ENCODE measurements around the gene BARX2.

Gene BARX2

DNA sequence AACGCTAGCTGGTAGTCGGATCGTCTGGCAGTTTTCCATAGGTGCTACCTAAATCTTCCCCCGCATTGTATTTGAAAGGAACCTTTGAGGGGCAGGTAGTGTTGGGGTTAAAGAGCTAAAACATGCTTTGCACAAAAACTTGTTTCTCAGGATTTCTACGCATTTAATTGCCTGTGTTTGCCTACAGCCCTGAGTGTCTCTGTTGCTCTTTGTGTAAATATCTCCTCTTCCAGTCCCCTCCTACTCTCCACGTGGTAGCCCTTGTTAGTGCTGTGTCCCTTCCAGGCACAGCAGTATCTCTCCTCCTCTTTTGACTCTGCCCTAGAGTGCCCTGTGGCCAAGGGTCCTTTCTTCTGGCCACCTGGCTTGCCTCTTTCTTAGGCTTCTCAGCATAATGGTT, 81.7 kb downstream of the BARX2 start:
- Histone ChIP-seq H2BK120ac (ENCODE audit: insufficient read depth, low read length, poor library complexity) (peak overlapping the region; percentile 94), H2AFZ (ENCODE audit: insufficient read depth, low read length, poor library complexity) (peak overlapping the region; percentile 23), H3K9me3 (ENCODE audit: insufficient read depth, low read depth, low read length) (no peaks in the 10 kb centered on the region), H3K4me2 (ENCODE audit: low read length) (peak overlapping the region; percentile 23), H3K79me2 (ENCODE audit: control insufficient read depth, insufficient read depth, low read length, poor library complexity) (no peaks in the 10 kb centered on the region), H2AK5ac (ENCODE audit: low read length) (peak overlapping the region; percentile 94), H3K4ac (ENCODE audit: low read depth, low read length) (peak overlapping the region; percentile 57), H2BK12ac (ENCODE audit: low read length) (peak overlapping the region; percentile 93), H3K79me1 (ENCODE audit: low read length) (peaks cover 38% of the 10 kb centered on the region), H3K4me1 (ENCODE audit: control insufficient read depth in 1 of 2, insufficient read depth in 2 of 2, low read length in 2 of 2) (peaks cover 32 to 44% of the 10 kb centered on the region in 2 experiments), H3K18ac (ENCODE audit: low read length) (peak overlapping the region; percentile 86), H3K4me3 (ENCODE audit: low read depth, low read length) (no peak overlapping the region), H3K9ac (ENCODE audit: low read length) (peak overlapping the region; percentile 14), H2BK5ac (ENCODE audit: low read depth, low read length, poor library complexity) (peak overlapping the region; percentile 87), H3K14ac (ENCODE audit: low read length) (peak overlapping the region; percentile 85), H3K23ac (ENCODE audit: low read length) (no peak overlapping the region), H4K12ac (ENCODE audit: low read depth, low read length) (no peak overlapping the region), H3K27ac (ENCODE audit: low read depth, low read length) (peak overlapping the region; percentile 70), H3K27me3 (ENCODE audit: insufficient read depth, low read length) (no peaks in the 10 kb centered on the region), H4K8ac (ENCODE audit: low read depth, low read length) (peak overlapping the region; percentile 68), H3K36me3 (ENCODE audit: control insufficient read depth in 1 of 2, insufficient read depth in 2 of 2, low read length in 2 of 2) (peaks cover 0 to under 1% of the 10 kb centered on the region in 2 experiments), H4K91ac (ENCODE audit: low read depth, low read length) (peak overlapping the region; percentile 94)
- WGBS (ENCODE audit: extremely low coverage, insufficient coverage, insufficient read length) = no CpG with 5 or more reads among the region's 6 CpGs
- DNase-seq = peak; percentile 35 to 48

DNA sequence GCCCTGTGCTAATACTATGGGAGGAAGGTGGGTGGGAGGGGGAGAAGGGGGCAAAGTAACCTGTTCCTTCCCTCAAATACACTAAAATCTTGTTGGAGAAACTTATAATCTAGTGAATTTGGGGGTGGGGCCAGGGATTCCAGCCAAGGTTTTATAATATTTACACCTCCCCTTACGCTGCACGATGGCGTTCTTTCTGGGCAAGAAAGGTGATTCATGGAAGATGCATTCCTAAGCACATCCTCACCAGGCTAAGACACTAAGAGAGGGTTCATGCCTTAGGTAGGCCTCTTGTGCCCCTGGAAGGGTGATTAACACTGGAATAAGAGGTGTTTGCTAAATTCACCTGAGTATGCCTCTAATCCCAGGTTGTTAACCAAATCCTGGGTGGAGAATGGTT, 82.6 kb downstream of the BARX2 start:
- no peak overlapping the region for H2BK120ac ChIP-seq (ENCODE audit: insufficient read depth, low read length, poor library complexity)
- peaks cover 38% of the 10 kb centered on the region for H3K79me1 ChIP-seq (ENCODE audit: low read length)
- no peak overlapping the region for H2BK5ac ChIP-seq (ENCODE audit: low read depth, low read length, poor library complexity)
- H4K12ac ChIP-seq (ENCODE audit: low read depth, low read length) = no peak overlapping the region
- DNase-seq = peak in 1 of 2 donors; percentile 49
- peaks cover 32 to 44% of the 10 kb centered on the region in 2 experiments for H3K4me1 ChIP-seq (ENCODE audit: control insufficient read depth in 1 of 2, insufficient read depth in 2 of 2, low read length in 2 of 2)
- H3K9ac ChIP-seq (ENCODE audit: low read length) = no peak overlapping the region
- H4K8ac ChIP-seq (ENCODE audit: low read depth, low read length) = no peak overlapping the region
- H3K9me3 ChIP-seq (ENCODE audit: insufficient read depth, low read depth, low read length) = no peaks in the 10 kb centered on the region
- no peak overlapping the region for H3K4ac ChIP-seq (ENCODE audit: low read depth, low read length)
- WGBS (ENCODE audit: extremely low coverage, insufficient coverage, insufficient read length) = no CpG with 5 or more reads among the region's 3 CpGs
- no peak overlapping the region for H2AFZ ChIP-seq (ENCODE audit: insufficient read depth, low read length, poor library complexity)
- no peak overlapping the region for H2BK12ac ChIP-seq (ENCODE audit: low read length)
- no peak overlapping the region for H3K4me3 ChIP-seq (ENCODE audit: low read depth, low read length)
- H3K27me3 ChIP-seq (ENCODE audit: insufficient read depth, low read length) = no peaks in the 10 kb centered on the region
- H3K79me2 ChIP-seq (ENCODE audit: control insufficient read depth, insufficient read depth, low read length, poor library complexity) = no peaks in the 10 kb centered on the region
- H3K23ac ChIP-seq (ENCODE audit: low read length) = no peak overlapping the region
- H3K36me3 ChIP-seq (ENCODE audit: control insufficient read depth in 1 of 2, insufficient read depth in 2 of 2, low read length in 2 of 2) = no peaks in the 10 kb centered on the region
- H3K14ac ChIP-seq (ENCODE audit: low read length) = no peak overlapping the region
- no peak overlapping the region for H3K18ac ChIP-seq (ENCODE audit: low read length)
- H2AK5ac ChIP-seq (ENCODE audit: low read length) = no peak overlapping the region
- peak overlapping the region; percentile 1 for H3K4me2 ChIP-seq (ENCODE audit: low read length)
- peak overlapping the region; percentile 16 for H3K27ac ChIP-seq (ENCODE audit: low read depth, low read length)
- H4K91ac ChIP-seq (ENCODE audit: low read depth, low read length) = no peak overlapping the region

DNA sequence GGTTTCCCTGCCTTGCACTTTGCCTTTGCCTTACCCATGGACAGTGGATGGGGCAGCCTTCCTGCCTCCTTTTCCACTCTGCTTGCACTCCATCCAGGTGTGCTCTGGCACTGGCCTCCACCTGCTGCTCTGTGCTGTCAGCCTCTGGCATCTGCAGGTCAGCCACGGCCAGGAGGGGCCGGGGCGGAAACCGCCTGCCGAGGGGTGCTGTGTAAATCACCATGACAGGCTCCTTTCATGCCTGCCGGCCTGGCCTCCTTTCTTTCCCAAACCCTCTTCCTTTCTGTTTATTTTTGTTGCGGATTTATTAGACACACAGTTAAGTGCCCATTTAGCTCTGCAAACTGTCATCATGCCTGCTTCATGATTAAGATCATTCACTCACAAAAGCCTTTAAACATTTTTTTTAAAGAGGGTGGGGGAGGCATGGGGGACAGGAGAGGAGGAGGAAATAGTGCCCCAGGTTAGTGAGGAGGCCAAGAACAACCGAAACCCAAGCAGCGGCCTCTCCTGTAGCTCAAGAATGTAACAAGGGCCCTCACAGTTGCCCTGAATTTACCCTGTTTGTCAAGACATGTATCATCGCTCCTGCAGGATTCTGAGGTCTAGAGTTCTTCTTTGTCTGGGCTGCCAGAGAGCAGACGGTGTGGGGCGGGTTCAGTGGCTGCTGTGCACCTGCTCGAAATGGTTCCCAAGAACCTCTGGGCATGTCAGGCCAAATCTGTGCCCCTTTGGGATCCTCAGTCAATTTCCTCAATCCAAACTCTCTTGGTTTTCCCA, 83.3 kb downstream of the BARX2 start:
- Histone ChIP-seq H3K79me2 (ENCODE audit: control insufficient read depth, insufficient read depth, low read length, poor library complexity) (no peaks in the 10 kb centered on the region), H2BK12ac (ENCODE audit: low read length) (no peak overlapping the region), H3K27me3 (ENCODE audit: insufficient read depth, low read length) (no peaks in the 10 kb centered on the region), H2BK5ac (ENCODE audit: low read depth, low read length, poor library complexity) (no peak overlapping the region), H3K4ac (ENCODE audit: low read depth, low read length) (no peak overlapping the region), H3K9ac (ENCODE audit: low read length) (no peak overlapping the region), H3K4me2 (ENCODE audit: low read length) (peak overlapping the region; percentile 1), H3K18ac (ENCODE audit: low read length) (no peak overlapping the region), H3K23ac (ENCODE audit: low read length) (no peak overlapping the region), H3K36me3 (ENCODE audit: control insufficient read depth in 1 of 2, insufficient read depth in 2 of 2, low read length in 2 of 2) (no peaks in the 10 kb centered on the region), H4K91ac (ENCODE audit: low read depth, low read length) (no peak overlapping the region), H3K27ac (ENCODE audit: low read depth, low read length) (peak overlapping the region; percentile 8), H3K9me3 (ENCODE audit: insufficient read depth, low read depth, low read length) (no peaks in the 10 kb centered on the region), H3K14ac (ENCODE audit: low read length) (no peak overlapping the region), H2BK120ac (ENCODE audit: insufficient read depth, low read length, poor library complexity) (no peak overlapping the region), H3K4me1 (ENCODE audit: control insufficient read depth in 1 of 2, insufficient read depth in 2 of 2, low read length in 2 of 2) (peaks cover 32 to 38% of the 10 kb centered on the region in 2 experiments), H4K8ac (ENCODE audit: low read depth, low read length) (no peak overlapping the region), H3K4me3 (ENCODE audit: low read depth, low read length) (no peak overlapping the region), H2AK5ac (ENCODE audit: low read length) (no peak overlapping the region), H3K79me1 (ENCODE audit: low read length) (peaks cover 32% of the 10 kb centered on the region), H2AFZ (ENCODE audit: insufficient read depth, low read length, poor library complexity) (no peak overlapping the region), H4K12ac (ENCODE audit: low read depth, low read length) (no peak overlapping the region)
- DNase-seq = no peak
- WGBS (ENCODE audit: extremely low coverage, insufficient coverage, insufficient read length) = no CpG with 5 or more reads among the region's 13 CpGs

DNA sequence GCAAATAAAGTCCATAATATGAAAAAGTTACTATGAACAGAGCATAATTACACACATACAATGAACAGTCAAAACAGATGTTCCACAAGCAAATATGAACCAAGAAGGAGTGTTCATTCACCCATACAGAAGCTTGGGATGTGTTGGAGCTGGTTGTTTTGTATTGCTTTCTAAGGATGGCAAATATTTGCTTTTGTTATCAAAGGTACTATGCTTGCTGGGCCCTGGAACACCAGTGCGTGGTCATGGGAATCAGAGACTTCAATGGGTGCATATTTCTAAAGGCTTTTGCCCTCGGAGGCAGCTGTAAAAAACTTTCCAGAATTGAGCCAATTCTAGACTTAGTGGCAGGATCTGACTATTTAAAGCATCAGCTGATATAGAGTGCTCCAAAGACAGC, 85.1 kb downstream of the BARX2 start:
- no CpG with 5 or more reads among the region's 2 CpGs for WGBS (ENCODE audit: extremely low coverage, insufficient coverage, insufficient read length)

More for the DNA sequence above, 85.1 kb downstream of the BARX2 start:
- H3K79me1 ChIP-seq (ENCODE audit: low read length) = peaks cover 22% of the 10 kb centered on the region
- no peak overlapping the region for H4K12ac ChIP-seq (ENCODE audit: low read depth, low read length)
- no peaks in the 10 kb centered on the region for H3K27me3 ChIP-seq (ENCODE audit: insufficient read depth, low read length)
- H3K4ac ChIP-seq (ENCODE audit: low read depth, low read length) = no peak overlapping the region
- H4K91ac ChIP-seq (ENCODE audit: low read depth, low read length) = no peak overlapping the region
- no peak for DNase-seq
- H3K4me2 ChIP-seq (ENCODE audit: low read length) = no peak overlapping the region
- no peak overlapping the region for H3K18ac ChIP-seq (ENCODE audit: low read length)
- H2BK120ac ChIP-seq (ENCODE audit: insufficient read depth, low read length, poor library complexity) = no peak overlapping the region
- H2AK5ac ChIP-seq (ENCODE audit: low read length) = no peak overlapping the region
- peaks cover 27 to 31% of the 10 kb centered on the region in 2 experiments for H3K4me1 ChIP-seq (ENCODE audit: control insufficient read depth in 1 of 2, insufficient read depth in 2 of 2, low read length in 2 of 2)
- no peak overlapping the region for H3K9ac ChIP-seq (ENCODE audit: low read length)
- no peaks in the 10 kb centered on the region for H3K79me2 ChIP-seq (ENCODE audit: control insufficient read depth, insufficient read depth, low read length, poor library complexity)
- H3K36me3 ChIP-seq (ENCODE audit: control insufficient read depth in 1 of 2, insufficient read depth in 2 of 2, low read length in 2 of 2) = no peaks in the 10 kb centered on the region
- H3K14ac ChIP-seq (ENCODE audit: low read length) = no peak overlapping the region
- no peak overlapping the region for H3K23ac ChIP-seq (ENCODE audit: low read length)
- no peak overlapping the region for H2BK12ac ChIP-seq (ENCODE audit: low read length)
- no peaks in the 10 kb centered on the region for H3K9me3 ChIP-seq (ENCODE audit: insufficient read depth, low read depth, low read length)
- H2AFZ ChIP-seq (ENCODE audit: insufficient read depth, low read length, poor library complexity) = no peak overlapping the region
- no peak overlapping the region for H2BK5ac ChIP-seq (ENCODE audit: low read depth, low read length, poor library complexity)
- no peak overlapping the region for H3K27ac ChIP-seq (ENCODE audit: low read depth, low read length)
- no peak overlapping the region for H4K8ac ChIP-seq (ENCODE audit: low read depth, low read length)
- H3K4me3 ChIP-seq (ENCODE audit: low read depth, low read length) = no peak overlapping the region
